LNCAP (cell line): ENCODE data around the gene PCDHGA6.

Experiments
- CTCF ChIP-seq: fragments of 450-650 bp; IDR thresholded peaks from 2 replicates; pipeline ENCODE4 v1.5.1; 2017; ENCODE audit warnings: mild to moderate bottlenecking

PCDHGA6 gene

DNA sequence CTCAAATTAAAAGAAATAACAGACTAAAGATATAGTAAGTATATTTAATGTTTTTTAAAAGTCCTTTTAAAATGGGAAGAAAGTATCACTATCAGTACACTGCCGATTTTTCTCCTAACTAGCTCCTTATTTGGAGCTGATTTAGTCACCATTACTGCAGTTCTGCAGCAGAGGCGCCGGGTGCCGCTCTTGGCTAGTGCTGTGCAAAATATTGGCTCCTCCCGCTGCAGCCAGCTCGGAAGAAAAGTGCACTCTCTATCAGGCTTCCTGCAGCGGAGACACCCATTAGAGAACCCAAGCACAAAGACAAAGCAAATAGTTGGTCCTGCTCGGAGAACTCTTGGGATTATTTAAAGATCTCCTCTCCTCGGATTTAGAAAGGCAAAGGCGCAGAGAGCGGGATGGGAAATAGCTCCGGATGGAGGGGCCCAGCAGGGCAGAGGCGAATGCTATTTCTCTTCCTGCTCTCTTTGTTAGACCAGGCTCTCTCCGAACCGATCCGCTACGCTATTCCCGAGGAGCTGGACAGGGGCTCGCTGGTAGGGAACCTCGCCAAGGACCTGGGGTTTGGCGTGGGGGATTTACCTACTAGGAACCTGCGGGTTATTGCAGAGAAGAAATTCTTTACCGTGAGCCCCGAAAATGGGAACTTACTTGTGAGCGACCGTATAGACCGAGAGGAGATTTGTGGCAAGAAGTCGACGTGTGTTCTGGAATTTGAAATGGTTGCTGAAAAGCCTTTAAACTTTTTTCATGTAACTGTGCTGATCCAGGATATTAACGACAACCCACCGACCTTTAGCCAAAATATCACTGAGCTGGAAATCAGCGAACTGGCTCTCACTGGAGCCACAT is 3.5 kb upstream of the PCDHGA6 start, which contains the start of gene PCDHGB3:
Gene PCDHGB3, plus strand, starts transcription at position 249 of the 855 bp plus-strand sequence. Its CDS starts 153 bp downstream, at position 402.
- no peak for TF ChIP-seq CTCF

DNA sequence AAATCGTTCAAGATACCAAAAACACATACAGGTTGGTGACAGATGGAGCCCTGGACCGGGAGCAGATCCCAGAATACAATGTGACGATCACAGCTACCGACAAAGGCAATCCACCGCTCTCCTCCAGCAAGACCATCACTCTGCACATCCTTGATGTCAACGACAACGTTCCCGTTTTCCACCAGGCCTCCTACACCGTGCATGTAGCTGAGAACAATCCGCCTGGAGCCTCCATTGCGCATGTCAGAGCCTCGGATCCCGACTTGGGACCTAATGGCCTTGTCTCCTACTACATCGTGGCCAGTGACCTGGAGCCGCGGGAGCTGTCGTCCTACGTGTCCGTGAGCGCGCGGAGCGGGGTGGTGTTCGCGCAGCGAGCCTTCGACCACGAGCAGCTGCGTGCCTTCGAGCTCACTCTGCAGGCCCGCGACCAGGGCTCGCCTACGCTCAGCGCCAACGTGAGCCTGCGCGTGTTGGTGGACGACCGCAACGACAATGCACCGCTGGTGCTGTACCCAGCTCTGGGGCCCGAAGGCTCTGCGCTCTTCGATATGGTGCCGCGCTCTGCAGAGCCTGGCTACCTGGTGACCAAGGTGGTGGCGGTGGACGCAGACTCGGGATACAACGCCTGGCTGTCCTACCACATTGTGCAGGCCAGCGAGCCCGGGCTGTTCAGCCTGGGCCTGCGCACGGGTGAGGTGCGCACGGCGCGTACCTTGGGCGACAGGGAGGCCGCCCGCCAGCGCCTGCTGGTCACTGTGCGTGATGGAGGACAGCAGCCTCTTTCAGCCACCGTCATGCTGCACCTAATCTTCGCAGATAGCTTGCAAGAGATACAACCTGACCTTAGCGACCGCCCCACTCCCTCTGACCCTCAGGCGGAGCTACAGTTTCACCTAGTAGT is 1.9 kb upstream of the PCDHGA6 start:
- TF ChIP-seq CTCF: no peak

GRCh38 chr5:141374627-141375026 is 936 bp downstream of the PCDHGA6 start:
- TF ChIP-seq CTCF: no peak

GRCh38 chr5:141382469-141383294 is 9.0 kb downstream of the PCDHGA6 start, which contains the start of gene PCDHGA7:
TSS of gene PCDHGA7 (plus strand) at chr5:141382742. CDS start at chr5:141382900, 158 bp downstream.
- peak; percentile 46 for TF ChIP-seq CTCF

DNA sequence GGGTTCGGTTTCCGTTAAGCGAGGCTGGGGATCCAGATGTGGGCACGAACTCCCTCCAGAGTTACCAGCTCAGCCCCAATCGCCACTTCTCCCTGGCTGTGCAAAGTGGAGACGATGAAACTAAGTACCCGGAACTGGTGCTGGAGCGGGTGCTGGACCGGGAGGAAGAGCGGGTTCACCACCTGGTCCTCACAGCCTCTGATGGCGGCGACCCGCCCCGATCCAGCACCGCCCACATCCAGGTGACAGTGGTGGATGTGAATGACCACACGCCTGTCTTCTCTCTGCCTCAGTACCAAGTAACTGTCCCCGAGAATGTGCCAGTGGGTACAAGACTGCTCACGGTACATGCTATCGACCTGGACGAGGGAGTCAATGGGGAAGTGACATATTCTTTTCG is 9.7 kb downstream of the PCDHGA6 start:
- no peak for TF ChIP-seq CTCF

GRCh38 chr5:141384471-141385267 is 11.0 kb downstream of the PCDHGA6 start:
- TF ChIP-seq CTCF: no peak
